ENCODE data around the gene RWDD3.
A peak's percentile ranks its signal among the peaks of the same experiment; 100 is the strongest.

Gene RWDD3

GRCh38 chr1:95230256-95230655, 3.8 kb upstream of the RWDD3 start:
- DNase-seq (ENCODE audit: low spot score), result no peak

- no peak for DNase-seq (ENCODE audit: low spot score)
These were observed 3.2 kb upstream of the RWDD3 start for GRCh38 chr1:95230768-95231191.

- DNase-seq (ENCODE audit: low spot score), result no peak
These were observed 1.2 kb upstream of the RWDD3 start for GRCh38 chr1:95232646-95233318.

GRCh38 chr1:95233319-95233736, 682 bp upstream of the RWDD3 start:
- peak; percentile 4 for DNase-seq (ENCODE audit: low spot score)

- DNase-seq (ENCODE audit: low spot score), result no peak
These were observed 3.0 kb downstream of the RWDD3 start for GRCh38 chr1:95236784-95237575.

- DNase-seq (ENCODE audit: low spot score), result no peak
These were observed 4.1 kb downstream of the RWDD3 start for GRCh38 chr1:95237981-95238703.

- DNase-seq (ENCODE audit: low spot score), result no peak
These were observed 11.0 kb downstream of the RWDD3 start for GRCh38 chr1:95245029-95245428.

- DNase-seq (ENCODE audit: low spot score), result no peak
These were observed 12.5 kb downstream of the RWDD3 start for GRCh38 chr1:95246511-95246910.

- DNase-seq (ENCODE audit: low spot score), result no peak
These were observed 13.6 kb downstream of the RWDD3 start for GRCh38 chr1:95247607-95248006.

GRCh38 chr1:95249916-95250315, 15.9 kb downstream of the RWDD3 start:
- DNase-seq (ENCODE audit: low spot score), result no peak

- DNase-seq (ENCODE audit: low spot score), result no peak
These were observed 18.4 kb downstream of the RWDD3 start for GRCh38 chr1:95252422-95252821.

GRCh38 chr1:95254959-95255358, 20.9 kb downstream of the RWDD3 start:
- DNase-seq (ENCODE audit: low spot score), result no peak

GRCh38 chr1:95255826-95256225, 21.8 kb downstream of the RWDD3 start:
- DNase-seq (ENCODE audit: low spot score), result no peak

GRCh38 chr1:95257758-95258157, 23.7 kb downstream of the RWDD3 start:
- no peak for DNase-seq (ENCODE audit: low spot score)

- no peak for DNase-seq (ENCODE audit: low spot score)
These were observed 25.2 kb downstream of the RWDD3 start for GRCh38 chr1:95259245-95259644.

- DNase-seq (ENCODE audit: low spot score), result no peak
These were observed 28.9 kb downstream of the RWDD3 start for GRCh38 chr1:95262913-95263312.

- no peak for DNase-seq (ENCODE audit: low spot score)
These were observed 29.4 kb downstream of the RWDD3 start for GRCh38 chr1:95263450-95263849.

- DNase-seq (ENCODE audit: low spot score), result no peak
These were observed 31.1 kb downstream of the RWDD3 start for GRCh38 chr1:95265106-95265505.

- no peak for DNase-seq (ENCODE audit: low spot score)
These were observed 42.4 kb downstream of the RWDD3 start for GRCh38 chr1:95276429-95276828.

GRCh38 chr1:95278173-95279006, 44.4 kb downstream of the RWDD3 start:
- DNase-seq (ENCODE audit: low spot score), result no peak

GRCh38 chr1:95281781-95282517, 47.9 kb downstream of the RWDD3 start:
- DNase-seq (ENCODE audit: low spot score), result no peak
